ENCODE measurements around the gene RNH1.

GRCh38 chr11:548700-549603, 41.9 kb upstream of the RNH1 start:
- TF ChIP-seq NR2C2 (CRISPR knock-in tag; IDR thresholded peaks at IDR 0.05): no peak
- no peak for TF ChIP-seq SOX15 (CRISPR knock-in tag; IDR thresholded peaks at IDR 0.05)
- TF ChIP-seq PREB (CRISPR knock-in tag; IDR thresholded peaks at IDR 0.05; ENCODE audit: borderline replicate concordance): no peak
- no peak for TF ChIP-seq CTCF (IDR thresholded peaks at IDR 0.05)
